Sigmoid colon (tissue), 7 donors: Measurements from ENCODE around the gene HLA-DRB5. TPM values are rescaled to one million over a fixed set of nuclear protein-coding genes. Genes with fewer than 3 reads are reported as not detected.

ENCODE experiments used
- DNase-seq: peaks from one replicate; pipeline ENCODE4 v3.0.0-alpha.2; 2019
- H3K27ac ChIP-seq, 4 donors: fragments of 200-600 bp; sonication (generic); one replicate each; pipeline ENCODE4 v1.5.1; 2016 to 2019; ENCODE audit warnings: mild to moderate bottlenecking in 1 of 4
- H3K27me3 ChIP-seq, 3 donors: fragments of 200-600 bp; sonication (generic); one replicate each; pipeline ENCODE4 v1.5.1; 2019; ENCODE audit warnings: mild to moderate bottlenecking in 1 of 3
- H3K36me3 ChIP-seq, 4 donors: fragments of 200-600 bp; sonication (generic); one replicate each; pipeline ENCODE4 v1.5.1; 2016 to 2019
- H3K4me1 ChIP-seq, 4 donors: fragments of 200-600 bp; sonication (generic); one replicate each; pipeline ENCODE4 v1.5.1; 2017 to 2019
- H3K4me3 ChIP-seq, 4 donors: fragments of 200-600 bp; sonication (generic); one replicate each; pipeline ENCODE4 v1.5.1; 2017 to 2019; ENCODE audit warnings: mild to moderate bottlenecking in 2 of 4, moderate library complexity in 1 of 4
- H3K9me3 ChIP-seq, 4 donors: fragments of 200-600 bp in 3 of 4; sonication (generic) in 3 of 4; one replicate each; pipeline versions ENCODE4 v1.5.1 to v1.6.1; 2013 to 2019
- EP300 ChIP-seq, 4 donors: sonication (generic); formaldehyde crosslinking; IDR thresholded peaks; one replicate each; pipeline ENCODE4 v1.6.1; 2017; ENCODE audit warnings: antibody characterized with exemption in 4 of 4
- POLR2A ChIP-seq, 2 donors: fragments of 450-650 bp; IDR thresholded peaks; one replicate each; pipeline ENCODE4 v1.6.1; 2016; ENCODE audit warnings: antibody characterized with exemption in 2 of 2, mild to moderate bottlenecking in 2 of 2, moderate library complexity in 2 of 2
- POLR2AphosphoS5 ChIP-seq, 4 donors: sonication (generic); formaldehyde crosslinking; IDR thresholded peaks; one replicate each; pipeline ENCODE4 v1.6.1; 2017; ENCODE audit warnings: antibody characterized with exemption in 4 of 4
- WGBS, 2 donors: extraction: QIAGEN DNeasy Blood & Tissue Kit; methylation state at CpG; one replicate each; pipeline ENCODE4 v1.1.7; 2013; 5-methylcytosine and 5-hydroxymethylcytosine counted together
- intact Hi-C: fragments of 100-400 bp; cut with DNase I; formaldehyde crosslinking; loops from one replicate; pipeline ENCODE4 v1.15.1; 2023
- polyA plus RNA-seq, 3 donors: library from polyadenylated mRNA; stranded (reverse); fragments of 200-250 nt; gene quantifications; one replicate each; pipeline ENCODE4 v1.2.3, GENCODE V29; 2013
- total RNA-seq, 4 donors: library from RNA; depleted of rRNA; stranded (reverse); fragments of >200 nt; gene quantifications; one replicate each; pipeline ENCODE4 v1.1.0, GENCODE V29; 2016
- TF ChIP-seq, protein P1 (sequence below), 4 experiments: fragments of 450-650 bp in 3 of 4; fragments of 200-600 bp in 1 of 4; IDR thresholded peaks; one replicate each; pipeline ENCODE4 v1.5.1; 2016 to 2019; ENCODE audit warnings: antibody characterized with exemption in 4 of 4, mild to moderate bottlenecking in 3 of 4, moderate library complexity in 2 of 4
- donor health status: healthy with polysubstance abuse.
- donor health status: Bipolar disorder and iron deficiency.
- donor health status: healthy.

Gene HLA-DRB5
- total and polyA plus RNA-seq, 7 donors: 0.71 to 20.8 (median 2.1) TPM; not detected in 1

DNA sequence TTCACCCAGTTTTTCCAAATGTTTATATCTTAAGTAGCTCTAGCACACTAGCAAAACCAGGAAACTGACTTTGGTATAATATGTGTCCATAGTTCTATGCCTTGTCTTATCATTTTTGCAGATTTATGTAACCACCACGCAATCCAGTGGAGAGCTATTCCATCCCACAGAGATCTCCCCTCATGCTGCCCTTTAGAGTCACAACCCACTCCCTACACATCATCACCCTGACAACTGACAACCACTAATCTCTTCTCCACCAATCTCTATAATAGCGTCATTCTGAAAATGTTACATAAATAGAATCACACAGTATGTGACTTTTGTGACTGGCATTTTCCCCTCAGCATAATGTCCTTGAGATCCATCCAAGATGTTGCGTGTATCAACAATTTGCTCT, 29.1 kb downstream of the HLA-DRB5 start:
- WGBS, 2 donors: 34 to 53% methylated on average over 3 of the region's 3 CpGs
- Histone ChIP-seq H3K27ac (no peak overlapping the region), H3K36me3 (no peaks in the 10 kb centered on the region), H3K4me1 (no peaks in the 10 kb centered on the region), H3K27me3 (no peaks in the 10 kb centered on the region), H3K9me3 (no peaks in the 10 kb centered on the region), H3K4me3 (no peak overlapping the region)
- TF ChIP-seq POLR2A (IDR thresholded peaks at IDR 0.05) (no peak), EP300 (IDR thresholded peaks at IDR 0.05) (no peak), POLR2AphosphoS5 (IDR thresholded peaks at IDR 0.05) (no peak)
- TF ChIP-seq, protein P1, sequence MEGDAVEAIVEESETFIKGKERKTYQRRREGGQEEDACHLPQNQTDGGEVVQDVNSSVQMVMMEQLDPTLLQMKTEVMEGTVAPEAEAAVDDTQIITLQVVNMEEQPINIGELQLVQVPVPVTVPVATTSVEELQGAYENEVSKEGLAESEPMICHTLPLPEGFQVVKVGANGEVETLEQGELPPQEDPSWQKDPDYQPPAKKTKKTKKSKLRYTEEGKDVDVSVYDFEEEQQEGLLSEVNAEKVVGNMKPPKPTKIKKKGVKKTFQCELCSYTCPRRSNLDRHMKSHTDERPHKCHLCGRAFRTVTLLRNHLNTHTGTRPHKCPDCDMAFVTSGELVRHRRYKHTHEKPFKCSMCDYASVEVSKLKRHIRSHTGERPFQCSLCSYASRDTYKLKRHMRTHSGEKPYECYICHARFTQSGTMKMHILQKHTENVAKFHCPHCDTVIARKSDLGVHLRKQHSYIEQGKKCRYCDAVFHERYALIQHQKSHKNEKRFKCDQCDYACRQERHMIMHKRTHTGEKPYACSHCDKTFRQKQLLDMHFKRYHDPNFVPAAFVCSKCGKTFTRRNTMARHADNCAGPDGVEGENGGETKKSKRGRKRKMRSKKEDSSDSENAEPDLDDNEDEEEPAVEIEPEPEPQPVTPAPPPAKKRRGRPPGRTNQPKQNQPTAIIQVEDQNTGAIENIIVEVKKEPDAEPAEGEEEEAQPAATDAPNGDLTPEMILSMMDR (IDR thresholded peaks at IDR 0.05): no peak
- no peak for DNase-seq
- intact Hi-C loops: no loop called here

DNA sequence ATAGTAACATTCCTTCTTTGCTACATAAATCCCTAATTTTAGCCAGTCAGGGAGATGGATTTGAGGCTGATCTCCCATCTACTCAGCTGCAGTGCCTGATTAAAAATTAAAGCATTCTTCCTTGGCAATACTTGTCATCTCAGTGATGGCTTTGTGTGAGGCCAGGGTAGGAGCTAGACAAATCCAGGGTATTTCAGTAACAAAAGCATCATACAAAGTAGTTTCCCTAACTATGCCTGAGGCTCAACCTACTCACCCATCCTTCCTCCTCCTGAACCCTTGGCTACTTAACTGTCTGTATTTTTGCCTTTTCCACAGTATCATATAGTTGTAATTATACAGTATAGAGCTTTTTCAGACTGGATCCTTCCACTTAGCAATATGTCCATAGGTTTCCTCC, 37.7 kb downstream of the HLA-DRB5 start:
- Histone ChIP-seq H3K36me3 (no peaks in the 10 kb centered on the region), H3K4me3 (no peak overlapping the region), H3K27me3 (no peaks in the 10 kb centered on the region), H3K4me1 (no peaks in the 10 kb centered on the region), H3K27ac (no peak overlapping the region), H3K9me3 (no peaks in the 10 kb centered on the region)
- intact Hi-C loops: no loop called here
- DNase-seq: no peak
- TF ChIP-seq POLR2AphosphoS5 (IDR thresholded peaks at IDR 0.05) (no peak), POLR2A (IDR thresholded peaks at IDR 0.05) (no peak), EP300 (IDR thresholded peaks at IDR 0.05) (no peak)
- TF ChIP-seq, protein P1 (IDR thresholded peaks at IDR 0.05): no peak

DNA sequence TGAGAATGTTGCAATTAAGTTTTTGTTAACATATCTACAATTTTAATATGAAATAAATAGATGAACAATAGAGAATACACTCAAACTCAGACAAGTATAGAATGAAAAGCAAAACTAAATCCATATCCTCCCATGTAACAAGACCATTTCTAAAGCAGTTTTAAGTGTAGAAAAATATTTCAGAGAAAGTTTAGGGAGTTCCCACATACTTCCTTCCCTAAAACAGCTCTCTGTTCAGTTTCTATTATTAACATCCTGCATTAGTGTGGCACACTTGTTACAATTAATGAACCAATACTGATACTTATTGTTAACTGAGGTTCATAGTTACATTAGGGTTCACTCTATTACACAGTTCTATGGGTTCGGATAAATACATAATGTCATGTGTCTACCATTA, 38.4 kb downstream of the HLA-DRB5 start:
- intact Hi-C loops: no loop called here
- Histone ChIP-seq H3K4me1 (no peaks in the 10 kb centered on the region), H3K4me3 (no peak overlapping the region), H3K27ac (no peak overlapping the region), H3K27me3 (no peaks in the 10 kb centered on the region), H3K36me3 (no peaks in the 10 kb centered on the region), H3K9me3 (no peaks in the 10 kb centered on the region)
- 0% methylated on average over 1 of the region's 1 CpG for whole genome bisulfite sequencing, 2 donors
- TF ChIP-seq, protein P1 (IDR thresholded peaks at IDR 0.05): no peak
- TF ChIP-seq POLR2AphosphoS5 (IDR thresholded peaks at IDR 0.05) (no peak), POLR2A (IDR thresholded peaks at IDR 0.05) (no peak), EP300 (IDR thresholded peaks at IDR 0.05) (no peak)
- no peak for DNase-seq

DNA sequence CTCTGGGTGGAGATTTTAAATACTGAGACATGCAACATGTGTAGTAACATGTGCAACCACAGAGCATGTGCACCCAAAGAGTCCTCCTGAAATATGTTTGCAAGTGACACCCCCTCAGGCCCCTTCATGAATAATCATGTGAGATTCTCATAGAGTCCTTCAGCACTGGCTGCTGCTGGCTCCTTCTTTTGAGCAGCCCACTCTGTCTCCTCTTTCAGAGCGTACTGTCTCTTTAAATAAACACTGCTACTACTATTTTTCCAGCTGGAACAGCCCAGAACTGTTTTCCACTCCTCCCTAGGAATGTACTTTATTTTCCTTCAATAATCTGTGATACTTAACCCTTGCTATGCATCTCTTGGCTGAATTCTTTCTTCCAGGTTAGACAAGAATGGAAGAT, 42.0 kb downstream of the HLA-DRB5 start:
- Histone ChIP-seq H3K27me3 (no peaks in the 10 kb centered on the region), H3K4me1 (no peaks in the 10 kb centered on the region), H3K36me3 (no peaks in the 10 kb centered on the region), H3K27ac (no peak overlapping the region), H3K9me3 (no peaks in the 10 kb centered on the region), H3K4me3 (no peak overlapping the region)
- 74% methylated on average over 1 of the region's 1 CpG; no CpG with 5 or more reads in 1 of the 2 donors for WGBS, 2 donors
- intact Hi-C loops: no loop called here
- TF ChIP-seq, protein P1 (IDR thresholded peaks at IDR 0.05): no peak
- TF ChIP-seq EP300 (IDR thresholded peaks at IDR 0.05): no peak
- TF ChIP-seq POLR2A (IDR thresholded peaks at IDR 0.05): no peak
- TF ChIP-seq POLR2AphosphoS5 (IDR thresholded peaks at IDR 0.05): no peak
- DNase-seq: no peak

DNA sequence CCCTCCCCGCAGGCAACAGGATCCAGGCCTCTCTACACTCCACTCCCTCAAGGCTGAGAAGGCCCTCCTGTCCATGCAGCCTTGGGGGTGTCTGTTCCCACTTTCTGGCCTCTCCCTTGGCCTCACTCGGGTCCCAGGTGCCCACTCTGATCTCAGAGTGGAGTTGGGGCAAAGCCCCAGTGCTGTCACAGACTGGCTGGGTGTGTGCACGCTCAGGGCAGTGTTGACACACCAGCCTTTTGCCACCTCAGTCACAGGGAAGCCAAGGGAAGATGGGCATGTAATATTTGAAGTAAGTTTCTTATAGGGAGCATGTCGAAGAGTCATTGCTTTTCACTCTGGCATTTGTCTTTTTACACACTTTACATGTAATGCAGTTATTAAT, 45.5 kb downstream of the HLA-DRB5 start:
- WGBS, 2 donors: 73 to 76% methylated on average over 4 of the region's 4 CpGs
- Histone ChIP-seq H3K36me3 (no peaks in the 10 kb centered on the region), H3K27me3 (no peaks in the 10 kb centered on the region), H3K4me1 (no peaks in the 10 kb centered on the region), H3K4me3 (no peak overlapping the region), H3K27ac (no peak overlapping the region), H3K9me3 (no peaks in the 10 kb centered on the region)
- DNase-seq: no peak
- intact Hi-C loops: no loop called here
- TF ChIP-seq, protein P1 (IDR thresholded peaks at IDR 0.05): no peak
- no peak for TF ChIP-seq EP300 (IDR thresholded peaks at IDR 0.05)
